IMR-90 (cell line): Measurements from ENCODE around the gene TNKS2.

ENCODE experiments used
- BHLHE40 ChIP-seq: fragments of 150-350 bp; IDR thresholded peaks from 2 replicates; pipeline ENCODE4 v1.6.1; 2016; ENCODE audit warnings: mild to moderate bottlenecking, low read depth, low read length
- CTCF ChIP-seq: conservative IDR thresholded peaks from 2 replicates; pipeline ENCODE4 v1.5.1; 2012; ENCODE audit warnings: mild to moderate bottlenecking, low read depth, low read length, improper control_type of control experiment
- MAZ ChIP-seq: IDR thresholded peaks from 2 replicates; pipeline ENCODE4 v1.6.1; 2012; ENCODE audit warnings: low read depth, mild to moderate bottlenecking, low read length, improper control_type of control experiment, moderate library complexity, borderline replicate concordance
- MXI1 ChIP-seq: IDR thresholded peaks from 2 replicates; pipeline ENCODE4 v1.6.1; 2012; ENCODE audit warnings: low read depth, mild to moderate bottlenecking, low read length, moderate library complexity, borderline replicate concordance
- NFE2L2 ChIP-seq: fragments of 150-350 bp; IDR thresholded peaks from 2 replicates; pipeline ENCODE4 v1.6.1; 2016; ENCODE audit warnings: low read depth, mild to moderate bottlenecking, low read length
- POLR2A ChIP-seq: IDR thresholded peaks from 2 replicates; pipeline ENCODE4 v1.6.1; 2012; ENCODE audit warnings: mild to moderate bottlenecking, low read depth, low read length
- RAD21 ChIP-seq: IDR thresholded peaks from 2 replicates; pipeline ENCODE4 v1.6.1; 2012; ENCODE audit warnings: low read length, improper control_type of control experiment
- RCOR1 ChIP-seq: IDR thresholded peaks from 2 replicates; pipeline ENCODE4 v1.6.1; 2012; ENCODE audit warnings: mild to moderate bottlenecking, low read length, improper control_type of control experiment; ENCODE audit not compliant: insufficient replicate concordance
- RFX5 ChIP-seq: IDR thresholded peaks from 2 replicates; pipeline ENCODE4 v1.8.0; 2012; ENCODE audit warnings: low read depth, mild to moderate bottlenecking, low read length, moderate library complexity
- SMC3 ChIP-seq: fragments of 150-350 bp; IDR thresholded peaks from 2 replicates; pipeline ENCODE4 v1.6.1; 2016; ENCODE audit warnings: low read depth, mild to moderate bottlenecking, antibody characterized with exemption, low read length, moderate library complexity
- USF2 ChIP-seq: fragments of 150-350 bp; IDR thresholded peaks from 2 replicates; pipeline ENCODE4 v1.6.1; 2017; ENCODE audit warnings: mild to moderate bottlenecking, antibody characterized with exemption, low read length, low read depth

- TF ChIP-seq CTCF (no peak), POLR2A (no peak), BHLHE40 (no peak), USF2 (no peak), RCOR1 (no peak), MAZ (no peak), RAD21 (no peak), RFX5 (no peak), NFE2L2 (no peak), MXI1 (no peak), SMC3 (no peak)
These were observed 5.3 kb downstream of the TNKS2 start for GRCh38 chr10:91803386-91804125.
